Activated CD4-positive, alpha-beta T cell treated with anti-CD3 and anti-CD28 coated beads, Interleukin-2, Interleukin-6, amounts not matched to agents 100 ng/mL and 50 ng/mL, durations not matched to agents 16 hours and 8 hours (primary cell): ENCODE results near the gene RPS6KA2.

ENCODE experiments used
- DNase-seq: peaks from one replicate; pipeline ENCODE4 v3.0.0-alpha.2; 2020

The RPS6KA2 gene

DNA sequence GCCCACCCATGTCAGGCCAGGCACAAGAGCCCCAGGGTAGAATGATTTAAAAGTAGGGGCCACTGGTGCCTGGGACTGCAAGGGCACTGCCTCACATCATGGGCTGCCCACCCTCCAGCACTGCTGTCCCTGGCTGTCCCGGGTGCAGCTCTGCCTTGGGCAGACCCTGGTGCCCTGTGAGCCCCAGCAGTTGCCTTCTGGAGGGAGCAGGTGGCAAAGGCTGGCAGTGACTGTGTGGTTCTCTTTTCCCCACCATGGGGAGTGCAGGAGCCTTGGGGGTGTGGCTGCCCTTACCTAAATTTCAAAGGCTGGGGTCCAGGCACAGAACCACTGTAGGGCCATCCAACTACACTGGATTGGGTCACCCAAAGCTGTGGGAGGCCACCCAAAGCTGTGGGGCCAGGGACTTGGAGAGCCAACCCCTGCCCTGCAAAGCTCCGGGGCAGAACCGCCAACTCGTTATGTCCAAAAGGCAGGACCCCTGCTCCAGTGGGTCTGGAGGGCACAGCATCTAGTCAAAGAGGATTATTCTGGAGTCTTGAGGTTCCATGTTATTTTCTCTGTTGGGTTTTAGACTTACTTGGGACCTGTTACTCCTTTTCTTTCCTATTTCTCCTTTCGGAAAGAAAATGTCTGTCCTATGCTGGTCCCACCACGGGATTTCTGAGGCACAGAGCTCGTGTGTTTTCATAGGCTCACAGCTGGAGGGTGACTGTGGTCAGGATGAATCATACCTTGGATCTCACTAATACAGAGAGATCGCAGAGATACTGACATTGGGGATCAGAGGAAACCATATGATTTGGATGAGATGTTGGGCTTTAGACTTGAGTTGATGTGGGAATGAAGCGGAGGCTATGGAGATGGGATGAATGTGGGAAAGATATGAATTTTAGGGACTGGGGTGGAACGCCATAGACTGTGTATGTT lies 105.9 kb downstream of the RPS6KA2 start:
- DNase-seq = no peak

DNA sequence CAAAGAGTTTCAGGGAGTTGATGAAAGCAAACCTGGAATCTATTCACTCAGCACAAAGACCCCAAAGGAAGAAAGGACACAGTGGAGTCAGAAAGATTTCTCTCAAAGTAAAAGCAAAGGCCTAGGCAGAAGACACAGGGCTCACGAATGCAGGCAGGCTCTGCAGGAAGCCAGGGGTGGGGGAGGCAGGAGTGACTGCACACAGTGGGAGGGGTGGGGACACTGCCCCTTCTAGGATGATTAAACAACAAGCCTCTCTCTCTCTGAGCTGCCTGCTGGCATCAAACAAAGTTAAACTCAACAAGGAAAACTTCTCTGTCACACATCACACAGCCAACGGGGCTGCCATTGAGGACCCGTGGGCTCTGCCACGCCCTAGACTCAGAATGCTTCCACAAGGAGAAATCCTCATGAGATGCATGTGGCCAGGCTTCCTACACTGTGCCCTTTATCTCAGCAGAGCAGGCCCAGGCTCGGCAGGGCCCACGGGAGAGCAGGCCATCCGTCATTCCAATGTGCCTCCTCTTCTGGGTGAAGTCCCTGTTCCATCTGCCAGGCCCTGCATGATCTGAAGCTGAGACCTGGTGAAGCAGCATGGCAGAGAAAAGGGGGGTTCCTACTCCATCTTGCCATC lies 110.7 kb downstream of the RPS6KA2 start:
- DNase-seq = no peak

DNA sequence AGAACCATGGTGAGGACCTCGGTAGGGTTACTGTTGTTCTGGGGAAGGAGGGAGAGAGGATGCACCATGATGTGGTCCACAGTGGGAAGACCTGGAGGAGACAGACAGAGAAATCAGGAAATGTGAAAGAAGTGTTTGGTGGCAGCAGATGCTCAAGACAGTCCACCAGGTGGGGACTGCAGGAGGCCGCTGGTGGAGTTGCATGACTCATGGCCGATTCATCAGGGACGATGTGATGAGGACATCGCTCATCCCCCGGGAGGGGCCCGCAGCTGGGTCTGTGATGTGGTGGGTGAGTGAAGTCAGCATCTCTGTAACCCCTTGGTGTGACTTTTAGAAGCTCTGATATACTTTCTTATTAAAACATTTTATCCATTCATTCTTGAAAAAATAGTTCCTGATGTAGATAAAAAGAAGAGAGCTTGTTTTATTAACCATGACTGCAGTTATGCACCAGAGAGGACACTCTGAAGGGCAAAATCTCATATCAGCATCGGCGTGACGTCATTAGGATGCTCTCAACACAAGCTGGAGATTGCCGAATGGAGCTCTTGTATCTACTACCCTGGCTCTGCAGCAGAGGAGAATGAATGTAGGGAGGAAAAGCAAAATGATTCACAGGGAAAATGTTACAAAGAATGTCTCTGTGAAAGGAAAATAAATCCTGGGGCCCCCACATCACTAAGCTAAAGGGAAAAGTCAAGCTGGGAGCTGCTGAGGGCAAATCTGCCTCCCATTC lies 111.8 kb downstream of the RPS6KA2 start:
- peak; percentile 8 for DNase-seq

DNA sequence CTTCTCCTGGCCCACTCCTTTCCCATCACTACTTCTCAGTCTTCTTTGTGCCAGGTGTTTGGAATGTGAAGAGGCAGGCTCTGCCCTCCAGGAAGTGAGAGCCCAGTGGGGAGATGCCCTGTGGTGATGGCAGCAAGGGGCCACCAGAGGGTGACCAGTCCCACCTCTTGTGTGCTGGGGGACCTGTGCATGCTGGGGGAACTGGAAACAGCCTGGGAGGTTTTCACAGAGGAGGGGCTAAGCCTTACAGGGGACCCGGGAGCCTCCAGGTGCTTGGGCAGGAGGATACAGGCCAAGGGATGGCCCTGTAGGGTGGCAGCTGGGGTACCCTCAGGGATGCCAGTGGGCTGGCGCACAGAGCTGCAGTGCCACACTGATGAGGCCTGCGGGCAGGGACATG lies 112.9 kb downstream of the RPS6KA2 start:
- DNase-seq = no peak

DNA sequence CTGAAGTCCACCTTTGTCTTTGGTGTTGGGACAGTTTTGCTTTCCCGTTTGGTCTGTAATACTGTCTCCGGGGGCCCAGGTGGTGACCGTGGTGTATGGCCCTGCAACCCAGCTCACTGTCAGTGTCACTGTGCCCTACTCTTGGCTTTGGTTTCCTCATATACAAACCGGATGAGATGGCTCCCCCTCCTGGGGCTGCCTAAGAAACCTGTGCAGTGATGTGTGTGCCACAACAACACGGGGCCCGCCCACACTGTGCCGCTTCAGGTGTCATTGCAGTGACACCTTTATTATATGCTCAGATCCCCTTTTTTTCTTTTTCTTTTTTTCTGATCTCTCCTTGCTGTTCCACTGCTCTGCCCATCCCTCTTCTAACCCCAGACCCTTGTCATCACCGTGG lies 114.5 kb downstream of the RPS6KA2 start:
- DNase-seq = peak; percentile 11

DNA sequence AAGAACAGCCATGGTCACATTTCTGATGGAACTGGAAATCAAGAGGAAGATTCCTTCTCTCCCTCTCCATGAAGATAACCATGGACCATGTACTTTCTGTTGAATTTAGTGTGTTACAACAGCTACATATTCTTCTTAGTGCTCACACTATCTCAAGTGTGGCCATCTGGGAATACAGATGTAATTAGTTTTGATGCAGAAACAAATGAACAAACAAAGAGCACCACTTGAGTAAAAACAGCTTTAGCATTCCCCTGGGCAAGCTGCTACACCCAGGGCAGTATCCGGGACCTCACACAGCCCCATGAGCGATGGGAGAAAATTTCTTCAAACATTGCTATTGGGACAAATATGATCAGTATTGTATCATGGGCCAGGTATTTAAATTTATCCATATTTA lies 115.7 kb downstream of the RPS6KA2 start:
- DNase-seq = no peak

DNA sequence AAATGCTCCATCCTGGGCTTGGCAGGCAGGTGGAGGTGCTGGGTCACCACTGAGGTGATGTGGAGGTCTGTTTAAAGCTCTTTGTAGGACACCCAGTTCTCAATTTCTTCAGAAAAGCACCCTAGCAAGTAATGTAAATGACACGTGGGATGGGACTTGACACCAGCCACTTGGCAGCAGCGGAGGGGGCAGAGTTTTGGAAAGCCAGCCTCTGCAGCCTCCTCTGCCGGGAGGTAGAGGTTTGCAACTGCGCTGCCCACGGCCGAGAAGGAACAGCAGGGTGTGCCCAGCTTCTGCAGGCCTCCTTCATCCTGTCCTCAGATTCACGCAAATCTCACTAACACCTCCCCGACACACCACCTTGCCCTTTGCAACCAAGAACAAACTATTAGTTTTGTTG lies 117.9 kb downstream of the RPS6KA2 start:
- DNase-seq = no peak

DNA sequence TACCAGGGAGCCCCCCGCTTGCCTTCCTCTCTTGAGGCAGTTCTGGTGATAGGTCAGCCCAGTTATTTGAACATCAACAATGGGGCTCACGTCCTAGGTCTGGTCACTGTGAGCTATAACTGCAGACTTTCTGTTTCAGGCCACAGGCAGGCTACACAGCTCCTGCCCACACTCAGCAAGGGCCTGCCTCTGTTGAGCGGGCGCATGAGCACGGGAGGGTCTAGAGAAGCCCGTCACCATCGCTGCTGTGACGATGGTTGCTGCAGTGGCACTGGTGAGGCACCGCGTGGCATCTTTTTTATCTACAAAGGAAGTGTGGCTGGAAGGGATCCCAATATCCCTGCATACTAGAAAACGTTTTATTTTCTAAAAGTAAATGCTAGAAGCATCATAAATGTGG lies 118.3 kb downstream of the RPS6KA2 start:
- DNase-seq = no peak

DNA sequence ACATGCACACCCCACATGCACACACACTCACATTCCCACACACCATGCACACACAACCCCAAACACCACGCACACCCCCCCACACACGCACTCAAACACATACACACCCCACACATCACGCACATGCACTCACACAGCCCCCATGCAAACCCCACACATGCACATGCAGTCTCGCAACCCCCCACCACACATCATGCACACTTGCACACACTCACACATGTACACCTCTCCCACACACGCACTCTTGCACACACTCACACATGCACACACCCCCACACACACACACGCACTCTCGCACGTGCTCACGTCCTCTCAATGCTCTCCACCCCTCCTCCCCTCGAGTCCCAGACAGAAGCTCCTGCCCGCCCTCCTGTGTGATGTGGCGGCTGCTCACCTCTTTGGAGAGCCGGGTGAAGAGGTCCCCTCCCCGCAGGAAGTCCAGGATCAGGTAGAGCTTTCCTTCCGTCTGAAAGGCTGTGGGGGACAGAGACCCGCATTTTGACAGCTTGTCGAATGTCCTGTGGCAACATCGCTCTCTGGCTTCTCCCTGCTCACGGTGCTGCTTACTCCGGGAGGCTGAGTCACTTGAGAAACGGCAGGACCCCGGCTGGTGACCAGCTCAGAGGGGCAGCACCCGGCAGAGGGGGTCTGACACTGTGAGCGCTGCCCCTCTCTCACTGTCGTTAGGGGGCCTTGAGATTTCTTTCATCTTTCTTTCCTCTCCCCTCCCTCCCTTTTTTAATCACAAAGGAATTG lies 119.1 kb downstream of the RPS6KA2 start:
- no peak for DNase-seq

DNA sequence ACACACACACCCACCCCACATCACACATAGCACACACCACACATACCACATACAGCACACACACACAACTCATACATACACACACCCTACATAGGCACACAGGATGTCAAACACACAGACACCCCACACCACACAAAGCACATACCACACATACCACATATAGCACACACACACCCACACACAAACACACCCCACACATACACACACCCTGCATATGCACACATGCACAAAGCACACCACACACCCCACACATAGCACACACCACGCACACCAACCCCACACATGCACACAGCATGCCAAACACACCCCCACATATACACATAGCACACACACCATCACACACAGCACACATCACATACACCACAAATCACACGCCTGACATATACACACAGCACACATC lies 119.7 kb downstream of the RPS6KA2 start:
- no peak for DNase-seq

DNA sequence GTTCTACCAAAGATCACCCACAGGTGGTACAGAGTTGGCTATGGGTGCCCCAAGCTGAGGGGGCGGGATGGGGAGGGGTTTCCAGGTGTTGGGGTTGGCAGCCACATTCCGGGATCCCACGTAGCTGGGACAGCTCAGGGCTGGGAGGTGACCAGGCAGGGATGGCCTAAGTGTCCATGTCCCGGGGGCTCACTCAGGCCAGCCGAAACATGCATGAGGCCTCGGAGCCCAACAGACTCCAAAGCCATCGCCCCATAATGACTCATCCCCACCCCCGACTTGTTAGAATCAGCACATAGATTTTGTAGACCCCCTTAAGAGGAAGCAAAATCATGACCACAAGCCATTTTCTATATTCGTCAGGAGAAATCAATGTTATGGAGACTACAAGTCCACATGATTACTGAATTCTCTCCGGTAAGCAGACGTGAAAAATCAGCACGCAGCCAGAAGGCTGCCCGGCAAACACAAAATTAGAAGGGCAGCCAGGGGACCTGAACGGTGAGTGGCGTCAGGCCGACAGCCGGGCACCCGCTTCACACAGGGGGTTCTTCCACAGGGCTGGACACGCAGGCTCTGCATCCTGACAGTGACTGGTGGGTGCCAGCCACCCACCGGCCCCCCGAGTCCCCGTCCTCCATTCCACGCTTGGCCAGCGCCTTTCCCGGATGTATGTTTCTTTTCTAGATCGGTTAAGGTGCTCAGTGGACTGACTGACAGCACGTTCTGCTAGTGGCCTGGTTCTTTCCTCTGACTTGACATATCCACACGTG lies 121.7 kb downstream of the RPS6KA2 start:
- no peak for DNase-seq

DNA sequence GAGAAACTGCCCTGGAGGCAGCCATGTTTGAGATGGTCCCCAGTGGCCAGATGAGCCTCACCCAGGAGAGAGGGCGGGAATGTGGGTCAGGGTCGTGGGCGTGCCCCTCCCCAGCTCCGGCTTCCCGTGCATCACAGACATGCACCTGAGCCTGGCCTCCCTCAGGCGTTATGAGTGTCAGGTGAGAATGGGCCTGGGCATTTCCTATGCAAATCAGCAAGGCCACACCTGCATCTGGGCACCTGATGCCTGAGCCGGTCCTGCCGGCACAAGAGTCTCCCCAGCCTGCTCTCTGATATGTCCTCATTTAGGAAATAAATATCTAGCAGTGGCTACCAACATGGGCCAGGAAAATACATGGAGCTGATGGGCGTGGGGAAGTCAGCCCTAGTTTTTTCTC lies 123.0 kb downstream of the RPS6KA2 start:
- no peak for DNase-seq

DNA sequence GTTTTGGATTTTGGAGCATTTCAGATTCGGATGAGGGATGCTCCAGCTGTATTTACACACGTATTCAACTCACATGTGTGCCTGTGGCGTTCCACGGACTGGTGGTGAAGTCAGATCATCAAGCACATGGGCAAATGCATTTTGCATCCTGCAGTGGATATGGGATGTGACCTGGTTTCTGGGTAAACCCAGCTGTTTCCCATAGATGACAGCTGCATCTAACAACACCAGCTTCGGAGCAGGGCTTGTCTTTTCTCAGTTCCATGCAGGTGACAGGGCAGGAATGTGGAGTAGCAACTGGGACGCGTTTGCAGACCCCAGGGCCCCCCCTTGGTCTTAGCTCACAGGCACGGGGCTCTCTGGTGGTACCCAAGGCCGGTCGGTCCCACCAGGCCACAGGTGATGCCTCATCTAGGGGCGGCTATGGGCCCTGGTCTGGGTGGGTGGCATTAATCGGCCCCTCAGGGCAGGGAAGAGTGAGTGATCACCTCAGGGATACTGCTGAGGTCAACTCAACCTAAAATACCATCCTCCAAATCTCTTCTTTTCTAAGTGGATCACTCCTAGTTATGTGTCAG lies 123.8 kb downstream of the RPS6KA2 start:
- DNase-seq = no peak

DNA sequence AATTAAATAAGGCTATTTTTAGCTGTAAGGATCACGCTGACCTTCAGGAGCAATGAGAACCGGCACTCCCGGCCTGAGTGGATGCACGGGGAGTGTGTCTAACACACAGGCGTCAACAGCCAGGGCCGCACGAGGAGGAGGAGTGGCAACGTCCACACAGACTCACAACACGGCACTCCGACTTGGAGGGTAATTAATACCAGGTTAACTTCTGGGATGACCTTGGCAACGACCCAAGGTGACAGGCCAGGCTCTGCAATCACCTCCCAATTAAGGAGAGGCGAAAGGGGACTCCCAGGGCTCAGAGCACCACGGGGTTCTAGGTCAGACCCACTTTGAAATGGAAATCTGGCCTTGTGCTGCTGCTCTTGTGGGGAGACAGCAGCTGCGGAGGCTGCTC lies 124.6 kb downstream of the RPS6KA2 start:
- no peak for DNase-seq

DNA sequence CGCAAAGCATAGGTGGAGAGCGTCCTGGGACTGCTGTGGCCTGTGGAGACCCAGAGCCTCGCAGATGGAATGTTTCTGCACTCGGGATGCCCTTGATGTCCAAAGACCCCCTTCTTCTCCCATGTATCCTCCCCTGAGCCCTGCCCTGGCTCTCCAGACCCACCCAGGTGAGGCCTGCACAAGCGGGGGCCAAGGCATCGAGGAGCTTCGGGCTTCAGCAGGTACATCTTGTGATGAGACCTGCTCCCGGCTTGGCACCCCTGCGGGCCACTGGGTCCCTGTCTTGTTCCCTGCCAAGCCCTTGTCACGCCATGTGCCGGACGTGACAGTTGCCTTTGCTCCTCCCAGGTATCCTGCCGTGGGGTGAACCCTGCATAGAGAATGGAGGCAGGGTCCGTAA lies 125.8 kb downstream of the RPS6KA2 start:
- DNase-seq = no peak

DNA sequence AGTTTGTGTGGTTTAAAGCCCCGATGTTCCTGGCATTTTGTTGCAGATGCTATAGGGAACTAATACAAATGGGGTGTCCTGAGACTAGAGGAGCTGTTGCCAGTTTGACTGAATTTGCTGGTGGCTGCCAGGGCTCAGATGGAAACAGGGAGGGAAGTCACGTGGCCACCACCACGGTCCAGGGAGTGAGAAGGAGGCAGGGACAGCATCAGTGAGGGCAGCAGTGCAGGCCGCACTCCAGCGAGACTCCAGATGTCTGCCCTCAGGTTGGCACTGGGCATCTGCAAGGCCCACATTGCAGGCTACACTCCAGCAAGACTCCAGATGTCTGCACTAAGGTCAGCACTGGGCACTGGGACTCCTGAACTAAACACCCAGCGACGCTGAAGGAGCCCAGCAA lies 126.8 kb downstream of the RPS6KA2 start:
- no peak for DNase-seq

DNA sequence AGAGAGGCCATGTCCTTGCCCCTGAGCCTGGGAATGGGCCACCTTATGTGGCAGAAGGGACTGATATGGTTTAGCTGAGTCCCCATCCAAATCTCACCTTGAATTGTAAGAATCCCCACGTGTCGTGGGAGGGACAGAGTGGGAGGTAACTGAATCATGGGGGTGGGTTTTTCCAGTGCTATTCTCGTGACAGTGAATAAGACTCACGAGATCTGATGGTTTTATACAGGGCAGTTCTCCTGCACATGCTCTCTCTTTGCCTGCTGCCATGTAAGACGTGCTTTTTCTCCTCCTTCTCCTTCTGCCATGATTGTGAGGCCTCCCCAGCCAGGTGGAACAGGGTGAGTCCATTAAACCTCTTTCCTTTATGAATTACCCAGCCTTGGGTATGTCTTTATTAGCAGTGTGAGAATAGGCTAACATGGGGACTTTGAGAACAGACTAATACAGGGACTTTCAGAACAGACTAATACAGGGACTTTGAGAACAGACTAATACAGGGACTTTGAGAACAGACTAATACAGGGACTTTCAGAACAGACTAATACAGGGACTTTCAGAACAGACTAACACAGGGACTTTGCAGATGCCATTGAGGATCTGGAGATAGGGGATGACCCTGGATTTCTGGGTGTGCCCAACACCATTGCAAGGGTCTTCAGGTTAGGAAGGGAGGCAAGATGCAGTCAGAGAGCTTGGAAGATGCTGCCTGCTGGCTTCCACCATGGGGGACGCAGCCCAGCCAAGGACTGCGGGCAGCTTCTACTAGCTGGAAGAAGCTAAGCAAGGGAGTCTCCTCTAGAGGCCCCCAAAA lies 127.5 kb downstream of the RPS6KA2 start:
- DNase-seq = peak; percentile 48

DNA sequence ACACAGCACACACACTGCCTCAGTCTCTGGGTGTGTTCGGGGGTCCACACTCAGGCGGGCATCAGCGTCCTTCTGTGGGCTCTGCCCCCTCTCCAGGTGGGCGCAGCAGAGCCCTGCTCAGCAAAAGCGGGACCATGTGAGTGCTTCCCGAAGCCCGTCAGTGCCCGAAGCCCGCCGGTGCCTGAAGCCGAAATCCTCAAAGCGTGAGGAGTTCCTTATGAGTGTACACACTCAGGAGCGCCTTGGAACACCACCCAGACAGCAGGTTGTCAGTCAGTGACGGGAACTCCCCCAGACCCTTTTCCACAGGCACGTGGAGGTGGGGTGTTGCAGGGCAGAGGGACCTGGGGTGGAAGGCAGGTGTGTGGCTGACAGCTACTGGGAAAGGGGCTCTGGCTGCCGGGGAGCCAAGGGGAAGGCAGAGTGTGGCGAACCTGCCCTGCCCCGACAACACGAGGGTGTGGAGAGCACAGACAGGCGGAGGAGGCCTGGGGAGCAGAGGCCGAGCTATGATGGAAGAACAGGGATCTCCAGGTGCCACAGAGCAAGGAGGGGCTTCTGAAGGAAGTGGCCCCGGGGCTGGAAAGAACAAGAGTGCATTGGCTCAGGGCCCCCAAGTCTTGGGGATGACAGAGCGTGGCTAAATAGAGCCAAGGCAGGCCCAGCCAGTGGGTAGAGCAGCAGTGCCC lies 128.2 kb downstream of the RPS6KA2 start:
- no peak for DNase-seq

DNA sequence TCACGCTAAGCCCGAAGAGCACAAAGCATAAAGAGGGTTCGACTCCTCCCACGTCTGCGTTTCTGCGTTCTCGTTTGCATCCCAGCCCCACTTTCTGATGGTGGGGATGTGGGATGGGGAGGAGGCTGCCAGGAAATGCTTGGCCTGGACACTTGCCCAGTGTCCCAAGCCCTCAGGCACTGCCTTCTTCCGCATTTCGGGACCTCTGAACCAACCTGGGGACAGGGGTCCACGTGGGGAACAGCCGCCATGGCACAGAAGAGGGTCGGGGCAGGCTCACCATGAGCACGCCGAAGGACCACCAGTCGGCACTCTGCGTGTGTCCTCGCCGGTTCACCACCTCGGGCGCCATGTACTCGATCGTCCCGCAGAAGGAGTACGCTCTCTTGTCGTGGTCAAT lies 128.8 kb downstream of the RPS6KA2 start:
- DNase-seq = no peak
